HEK293T (cell line): ENCODE measurements around the gene MVB12B.
A peak's percentile ranks its signal among the peaks of the same experiment; 100 is the strongest.
"Not testable (repeated sequence)": the region's sequence is repeated elsewhere in the genome, so short reads cannot be mapped to it uniquely, and the experiment has no call there.

Experiments used
- CTCF ChIA-PET: fragments of 350-600 bp; formaldehyde crosslinking; extraction: SDS; loops from one replicate; lab custom pipeline; 2021; ENCODE audit warnings: antibody characterized with exemption, inconsistent platforms; lab: Yijun Ruan, JAX
- POLR2A ChIA-PET: fragments of 350-600 bp; formaldehyde crosslinking; extraction: SDS; loops from one replicate; lab custom pipeline; 2020; ENCODE audit warnings: antibody characterized with exemption, inconsistent platforms; lab: Yijun Ruan, JAX
- DNase-seq: peaks from one replicate; pipeline ENCODE4 v3.0.0; 2012; ENCODE audit warnings: mixed read lengths; ENCODE audit errors: extremely low spot score
- ARNT ChIP-seq: fragments of 450-650 bp; IDR thresholded peaks from 2 replicates; pipeline ENCODE4 v1.6.1; 2017; ENCODE audit warnings: mild to moderate bottlenecking
- BHLHE40 ChIP-seq: fragments of 450-650 bp; IDR thresholded peaks from 2 replicates; pipeline ENCODE4 v1.6.1; 2016; ENCODE audit warnings: mild to moderate bottlenecking, moderate library complexity, borderline replicate concordance
- CTBP1 ChIP-seq: fragments of 450-650 bp; IDR thresholded peaks from 2 replicates; pipeline ENCODE4 v1.6.1; 2016; ENCODE audit warnings: borderline replicate concordance
- ELF4 ChIP-seq: fragments of 450-650 bp; IDR thresholded peaks from 2 replicates; pipeline ENCODE4 v1.6.1; 2017; ENCODE audit warnings: antibody characterized with exemption
- FOXA1 ChIP-seq: fragments of 450-650 bp; IDR thresholded peaks from 2 replicates; pipeline ENCODE4 v1.6.1; 2016; ENCODE audit warnings: mild to moderate bottlenecking
- FOXK2 ChIP-seq: fragments of 450-650 bp; IDR thresholded peaks from 2 replicates; pipeline ENCODE4 v1.6.1; 2016; ENCODE audit warnings: mild to moderate bottlenecking
- FOXM1 ChIP-seq: fragments of 450-650 bp; IDR thresholded peaks from 2 replicates; pipeline ENCODE4 v1.6.1; 2017; ENCODE audit warnings: mild to moderate bottlenecking, borderline replicate concordance
- HDGF ChIP-seq: fragments of 450-650 bp; IDR thresholded peaks from 2 replicates; pipeline ENCODE4 v1.6.1; 2017; ENCODE audit warnings: antibody characterized with exemption, borderline replicate concordance
- L3MBTL2 ChIP-seq: fragments of 450-650 bp; conservative IDR thresholded peaks from 2 replicates; pipeline ENCODE4 v1.6.1; 2016; ENCODE audit warnings: mild to moderate bottlenecking
- LEF1 ChIP-seq: fragments of 450-650 bp; IDR thresholded peaks from 2 replicates; pipeline ENCODE4 v1.6.1; 2017; ENCODE audit warnings: mild to moderate bottlenecking, borderline replicate concordance
- NFRKB ChIP-seq: fragments of 450-650 bp; IDR thresholded peaks from 2 replicates; pipeline ENCODE4 v1.6.1; 2016; ENCODE audit warnings: mild to moderate bottlenecking, moderate library complexity
- SP1 ChIP-seq: fragments of 450-650 bp; IDR thresholded peaks from 2 replicates; pipeline ENCODE4 v1.6.1; 2017
- SUZ12 ChIP-seq: fragments of 450-650 bp; IDR thresholded peaks from 2 replicates; pipeline ENCODE4 v1.6.1; 2016; ENCODE audit warnings: mild to moderate bottlenecking
- TARDBP ChIP-seq: fragments of 450-650 bp; IDR thresholded peaks from 2 replicates; pipeline ENCODE4 v1.6.1; 2016
- ZNF384 ChIP-seq: fragments of 450-650 bp; IDR thresholded peaks from 2 replicates; pipeline ENCODE4 v1.6.1; 2016
- TF ChIP-seq, protein P1 (sequence below): fragments of 450-650 bp; IDR thresholded peaks from 2 replicates; pipeline ENCODE4 v1.6.1; 2016

The MVB12B gene, protein sequence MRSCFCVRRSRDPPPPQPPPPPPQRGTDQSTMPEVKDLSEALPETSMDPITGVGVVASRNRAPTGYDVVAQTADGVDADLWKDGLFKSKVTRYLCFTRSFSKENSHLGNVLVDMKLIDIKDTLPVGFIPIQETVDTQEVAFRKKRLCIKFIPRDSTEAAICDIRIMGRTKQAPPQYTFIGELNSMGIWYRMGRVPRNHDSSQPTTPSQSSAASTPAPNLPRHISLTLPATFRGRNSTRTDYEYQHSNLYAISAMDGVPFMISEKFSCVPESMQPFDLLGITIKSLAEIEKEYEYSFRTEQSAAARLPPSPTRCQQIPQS

GRCh38 chr9:126326228-126327005 lies at the start of gene MVB12B:
Gene MVB12B, plus strand, starts transcription at chr9:126326829. Its CDS starts 101 bp downstream, at chr9:126326930.
- CTCF ChIA-PET = interaction anchor here (0.7 to 1.6 kb wide), 2 partner anchors 11 to 31 kb away, joined by 4 to 5 read pairs; no protein-coding TSS in a partner anchor
- TF ChIP-seq HDGF (no peak), LEF1 (no peak), SP1 (no peak), TARDBP (no peak), L3MBTL2 (no peak), ZNF384 (no peak), FOXK2 (no peak)
- POLR2A ChIA-PET = interaction anchor here (0.6 to 2.5 kb wide), 7 partner anchors 10 to 478 kb away, joined by 3 to 14 read pairs (median 3); partner anchors contain the start of gene ZBTB43
- DNase-seq = peak; percentile 73

DNA sequence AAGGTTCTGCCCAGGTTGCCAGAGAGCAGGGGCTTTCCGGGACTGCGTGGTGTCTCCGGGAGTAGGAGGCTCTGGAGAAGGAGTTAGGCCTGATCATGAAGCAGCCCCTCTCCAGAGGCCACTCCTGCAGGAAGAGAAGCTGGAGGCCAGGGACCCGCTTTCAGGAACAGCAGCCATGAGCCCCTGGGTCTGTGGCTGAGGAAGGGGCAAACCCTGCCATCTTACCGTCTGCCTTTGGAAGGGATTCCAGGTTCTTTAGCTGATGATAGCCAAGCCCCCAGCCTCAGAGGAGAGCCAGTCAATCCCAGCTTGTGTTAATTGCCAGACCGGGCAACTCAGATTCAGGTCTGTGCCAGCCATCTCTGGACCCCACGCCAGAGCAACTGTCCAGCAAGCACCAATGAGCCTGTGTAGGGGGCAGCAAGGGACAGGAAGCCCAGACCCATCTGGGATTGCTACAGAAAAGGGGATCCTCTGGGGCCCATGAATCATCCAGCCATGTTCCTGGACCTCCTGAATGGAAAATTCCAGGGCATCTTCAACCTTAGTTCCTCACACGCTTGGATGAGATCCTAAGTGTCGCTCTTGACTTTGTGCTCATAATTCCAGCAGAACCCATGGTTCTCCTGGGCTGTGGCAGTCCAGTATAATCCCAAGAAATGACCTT lies 42.7 kb upstream of the MVB12B start:
- DNase-seq = no peak
- CTCF ChIA-PET = no interaction called here
- POLR2A ChIA-PET = no interaction called here
- TF ChIP-seq NFRKB (no peak), FOXA1 (no peak), SP1 (no peak)

- CTCF ChIA-PET, POLR2A ChIA-PET, DNase-seq: not testable (repeated sequence)
These were observed 41.0 kb upstream of the MVB12B start for GRCh38 chr9:126285652-126286051.

DNA sequence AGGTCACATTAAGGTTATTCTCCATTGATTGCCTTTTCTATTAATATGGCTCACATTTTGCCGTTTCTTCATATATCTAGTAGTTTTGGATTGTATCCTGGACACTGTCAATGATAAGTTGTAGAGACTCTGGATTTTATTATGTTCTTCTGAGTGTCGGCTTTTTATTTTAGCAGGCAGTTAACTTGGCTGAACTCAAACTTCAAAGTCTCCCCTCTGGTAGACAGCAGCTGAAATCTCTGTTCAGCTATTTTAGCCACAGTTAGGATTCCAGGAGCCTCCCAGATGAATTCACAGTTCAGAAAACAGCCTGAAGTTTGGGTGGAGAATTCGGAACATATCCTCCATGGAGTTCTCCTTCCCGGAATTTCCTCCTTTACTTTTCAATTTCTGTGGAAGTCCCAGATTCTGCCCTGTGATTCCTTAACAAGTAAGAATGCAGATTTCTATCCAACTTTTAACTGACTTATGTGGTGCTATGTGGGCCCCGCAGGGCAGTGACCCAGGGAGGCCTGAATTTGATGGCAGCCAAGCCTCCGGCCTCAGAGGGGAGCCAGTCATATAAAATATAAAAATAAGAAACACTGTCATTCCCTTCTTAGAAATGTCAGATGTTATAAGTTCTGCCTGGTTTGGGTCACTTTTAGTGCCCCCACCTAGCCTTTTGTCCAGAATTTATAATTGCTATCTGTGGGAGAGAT lies 39.3 kb upstream of the MVB12B start:
- no peak for TF ChIP-seq BHLHE40
- TF ChIP-seq SUZ12 = no peak
- TF ChIP-seq L3MBTL2 = no peak
- no peak for TF ChIP-seq FOXK2
- TF ChIP-seq ARNT = no peak
- TF ChIP-seq ELF4 = no peak
- no peak for TF ChIP-seq FOXM1
- TF ChIP-seq, protein P1, sequence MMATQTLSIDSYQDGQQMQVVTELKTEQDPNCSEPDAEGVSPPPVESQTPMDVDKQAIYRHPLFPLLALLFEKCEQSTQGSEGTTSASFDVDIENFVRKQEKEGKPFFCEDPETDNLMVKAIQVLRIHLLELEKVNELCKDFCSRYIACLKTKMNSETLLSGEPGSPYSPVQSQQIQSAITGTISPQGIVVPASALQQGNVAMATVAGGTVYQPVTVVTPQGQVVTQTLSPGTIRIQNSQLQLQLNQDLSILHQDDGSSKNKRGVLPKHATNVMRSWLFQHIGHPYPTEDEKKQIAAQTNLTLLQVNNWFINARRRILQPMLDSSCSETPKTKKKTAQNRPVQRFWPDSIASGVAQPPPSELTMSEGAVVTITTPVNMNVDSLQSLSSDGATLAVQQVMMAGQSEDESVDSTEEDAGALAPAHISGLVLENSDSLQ = no peak
- TF ChIP-seq TARDBP = no peak
- no peak for TF ChIP-seq HDGF
- no peak for TF ChIP-seq ZNF384
- TF ChIP-seq LEF1 = no peak
- no peak for TF ChIP-seq SP1
- no peak for TF ChIP-seq CTBP1
- CTCF ChIA-PET = no interaction called here
- POLR2A ChIA-PET = no interaction called here
- no peak for DNase-seq

DNA sequence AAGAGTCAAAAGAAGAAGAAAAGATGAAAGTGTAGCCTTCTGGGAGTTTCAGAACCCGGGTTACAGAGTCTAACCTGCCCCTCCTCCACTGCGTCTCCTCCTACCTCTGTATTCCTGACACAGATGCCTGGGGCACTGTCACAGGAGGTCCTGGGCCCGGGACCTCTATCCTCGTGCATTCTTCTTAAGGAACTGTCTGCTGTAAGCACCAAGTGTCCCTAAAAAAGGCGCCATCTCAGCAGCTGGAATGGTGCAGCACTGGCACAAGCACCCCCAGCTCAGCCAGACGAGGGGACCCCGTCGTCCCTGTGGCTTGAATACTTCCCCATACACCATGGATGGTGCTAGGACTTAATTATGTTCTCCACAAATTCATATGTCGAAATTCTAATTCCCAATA lies 35.8 kb upstream of the MVB12B start:
- POLR2A ChIA-PET = no interaction called here
- no peak for DNase-seq
- CTCF ChIA-PET = interaction anchor here (0.7 kb wide), 1 partner anchor 436 kb away, joined by 4 read pairs; no protein-coding TSS in a partner anchor
- TF ChIP-seq FOXA1 (no peak), CTBP1 (no peak), SP1 (no peak), HDGF (no peak), TARDBP (no peak), BHLHE40 (no peak), ELF4 (no peak), LEF1 (no peak), NFRKB (no peak), ZNF384 (no peak), FOXK2 (no peak), ARNT (no peak), L3MBTL2 (no peak), FOXM1 (no peak), SUZ12 (no peak)
- TF ChIP-seq, protein P1 = no peak

DNA sequence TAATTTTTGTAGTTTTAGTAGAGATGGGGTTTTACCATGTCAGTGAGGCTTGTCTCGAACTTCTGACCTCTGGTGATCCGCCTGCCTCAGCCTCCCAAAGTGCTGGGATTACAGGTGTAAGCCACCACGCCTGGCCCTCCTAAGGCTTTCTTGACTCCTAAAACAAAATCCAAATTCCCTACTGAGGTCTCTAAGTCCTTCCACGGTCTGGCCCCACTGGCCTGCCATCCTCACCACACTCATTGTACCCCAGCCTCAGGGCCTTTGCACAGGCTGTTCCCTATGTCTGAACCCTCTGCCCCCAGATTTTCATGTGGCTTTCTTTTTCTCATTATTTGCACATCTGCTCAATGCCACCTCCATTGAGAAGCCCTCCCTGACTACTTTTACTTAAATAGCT lies 34.7 kb upstream of the MVB12B start:
- DNase-seq = no peak
- ChIA-PET CTCF (no interaction called here), POLR2A (no interaction called here)
- TF ChIP-seq LEF1 (no peak), SUZ12 (no peak), BHLHE40 (no peak), FOXA1 (no peak), ZNF384 (no peak), CTBP1 (no peak), TARDBP (no peak), FOXM1 (no peak), SP1 (no peak), NFRKB (no peak), FOXK2 (no peak), L3MBTL2 (no peak), HDGF (no peak), ELF4 (no peak), ARNT (no peak)
- TF ChIP-seq, protein P1 = no peak
